ENCODE results near the gene TMEM119. TPM values are rescaled to one million over a fixed set of nuclear protein-coding genes. Genes with fewer than 3 reads are reported as not detected.
A peak's percentile ranks its signal among the peaks of the same experiment; 100 is the strongest.

The TMEM119 gene, protein sequence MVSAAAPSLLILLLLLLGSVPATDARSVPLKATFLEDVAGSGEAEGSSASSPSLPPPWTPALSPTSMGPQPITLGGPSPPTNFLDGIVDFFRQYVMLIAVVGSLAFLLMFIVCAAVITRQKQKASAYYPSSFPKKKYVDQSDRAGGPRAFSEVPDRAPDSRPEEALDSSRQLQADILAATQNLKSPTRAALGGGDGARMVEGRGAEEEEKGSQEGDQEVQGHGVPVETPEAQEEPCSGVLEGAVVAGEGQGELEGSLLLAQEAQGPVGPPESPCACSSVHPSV
- total RNA-seq, result 31.1 TPM

DNA sequence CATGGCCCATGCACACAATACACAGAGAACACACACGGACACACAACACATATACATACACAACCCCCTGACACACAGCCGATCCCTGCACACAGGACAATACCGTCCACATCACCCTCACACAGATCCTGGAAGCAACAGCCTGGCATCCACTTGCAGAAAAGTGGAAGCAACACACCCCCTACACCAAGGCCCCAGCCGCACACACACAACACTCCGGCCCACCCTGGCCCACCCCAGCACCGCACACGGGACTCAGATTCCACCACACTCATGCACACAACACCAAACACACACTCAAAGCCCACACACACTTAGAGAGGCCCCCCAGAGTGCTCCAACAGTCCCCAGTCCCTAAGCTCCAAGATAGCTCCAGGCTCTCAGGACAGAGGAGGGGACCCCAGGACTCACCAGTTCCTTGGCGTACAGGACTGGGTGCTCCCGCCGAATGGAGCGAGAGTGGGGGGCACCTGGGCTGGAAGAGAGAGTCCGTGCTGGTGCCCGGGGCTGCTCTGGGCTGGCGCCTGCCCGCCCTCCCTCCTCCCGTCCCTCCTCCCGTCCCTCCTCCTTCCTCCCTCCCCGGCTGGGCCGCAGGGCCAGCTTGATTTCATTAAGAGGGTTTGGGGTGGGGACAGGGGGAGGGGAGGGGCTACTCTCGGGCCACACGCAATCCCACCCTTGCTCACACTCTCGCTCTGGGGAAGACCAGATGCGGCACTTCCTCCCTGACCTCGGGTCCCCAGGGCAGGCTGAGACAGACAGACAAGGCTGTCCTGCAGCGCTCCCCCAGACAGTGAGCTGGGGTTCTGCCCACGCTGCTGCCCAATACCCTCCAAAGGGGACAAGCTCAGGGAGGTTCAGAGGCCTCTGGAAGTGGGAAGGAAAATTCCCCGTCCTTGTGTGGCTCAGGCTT lies at the start of gene TMEM119:
TSS of gene TMEM119 (minus strand) at position 526 of the 913 bp plus-strand sequence. CDS start 5,701 bp downstream, outside the sequence.
- ATAC-seq, result peak; percentile 83
- intact Hi-C loops (cut with DNase I), result no loop called here
- DNase-seq (ENCODE audit: low spot score), result peak; percentile 75

DNA sequence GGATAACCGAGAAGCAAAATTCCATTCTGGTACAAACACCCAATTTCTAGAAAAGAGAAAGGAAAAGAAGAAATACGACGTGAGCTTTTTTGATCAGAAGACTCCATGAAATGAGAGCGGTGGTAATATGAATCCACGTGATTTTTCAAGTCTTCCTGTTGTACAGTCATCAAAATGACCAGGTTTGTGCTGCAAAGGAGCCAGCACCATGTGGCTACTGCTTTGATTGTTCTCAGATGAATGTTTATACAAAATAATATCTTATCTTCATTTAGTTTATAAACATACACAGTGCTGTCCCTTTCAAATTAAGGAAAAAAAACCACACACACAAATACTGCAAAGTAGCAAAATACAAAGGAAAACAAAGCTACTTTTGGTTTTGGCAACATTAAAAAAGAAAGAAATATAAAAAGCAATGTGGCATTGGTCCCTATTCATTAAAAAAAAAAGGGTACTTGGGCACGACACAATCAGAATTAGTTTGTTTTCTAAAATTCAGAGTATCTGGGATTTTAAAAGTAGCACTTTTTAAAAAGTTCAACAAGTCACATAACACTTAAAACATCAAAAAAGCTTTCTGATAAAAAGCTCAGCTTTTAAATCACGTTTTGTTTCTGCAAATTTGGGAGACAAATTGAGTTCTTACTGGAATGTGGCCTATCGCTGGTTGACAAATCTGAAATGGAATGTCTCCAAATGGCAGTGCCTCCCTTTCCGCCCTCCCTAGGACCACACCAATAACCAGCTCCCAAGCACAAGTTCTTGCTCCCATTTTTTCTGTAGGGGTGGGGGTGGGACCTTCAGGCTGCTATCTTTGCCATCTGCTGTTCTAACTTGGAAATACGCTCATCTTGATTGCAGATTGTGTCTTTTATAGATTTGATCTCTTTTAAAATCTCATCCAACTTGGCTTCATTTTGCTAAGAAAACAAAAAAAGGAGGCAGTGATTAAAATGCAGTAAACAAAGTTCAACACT lies 49.0 kb upstream of the TMEM119 start:
- intact Hi-C loops (cut with DNase I), result no loop called here
- DNase-seq (ENCODE audit: low spot score), result no peak
- no peak for ATAC-seq

DNA sequence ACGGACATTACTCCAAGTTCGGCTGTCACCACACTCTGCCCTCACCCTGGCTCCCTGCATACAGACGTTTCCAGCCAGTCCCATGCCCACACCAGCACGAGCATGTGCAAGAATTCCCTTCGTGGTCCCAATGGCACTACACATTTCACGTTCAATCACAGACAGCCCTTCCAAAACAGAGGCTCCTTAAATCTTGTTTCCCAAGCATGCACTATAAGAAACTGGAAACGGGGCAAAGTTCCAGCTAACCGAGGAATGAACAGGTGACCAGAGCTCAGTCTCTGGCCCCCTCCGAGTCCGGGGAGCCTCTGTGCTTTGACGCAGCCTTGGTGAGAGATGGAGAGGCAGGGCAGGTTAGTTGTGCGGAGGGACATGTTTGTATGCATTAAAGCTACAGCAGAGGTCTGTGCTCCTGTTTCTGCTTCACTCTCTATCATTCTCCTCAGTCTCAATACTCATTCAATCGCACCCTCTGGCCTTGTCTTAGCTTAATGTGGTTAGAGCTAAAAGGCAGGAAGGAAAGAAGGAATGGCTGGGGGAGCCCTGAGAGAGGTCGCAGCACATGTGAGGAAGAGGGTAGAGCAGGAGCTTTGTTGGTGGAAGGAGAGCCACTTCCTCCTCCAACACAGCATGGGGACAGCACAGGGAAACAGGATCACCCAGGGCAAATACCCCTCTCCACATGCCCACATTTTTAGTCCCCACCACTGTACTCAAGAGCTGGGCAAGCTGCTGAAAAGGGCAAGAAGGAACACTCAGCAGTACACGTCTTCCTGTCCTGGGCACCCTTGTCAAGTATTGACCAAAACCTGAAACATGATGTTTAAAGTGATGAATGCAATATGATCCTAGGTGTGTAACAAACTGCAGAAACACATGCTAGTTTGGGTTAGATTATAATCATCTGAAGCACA lies 48.1 kb upstream of the TMEM119 start:
- no peak for DNase-seq (ENCODE audit: low spot score)
- ATAC-seq, result no peak
- intact Hi-C loops (cut with DNase I), result no loop called here

DNA sequence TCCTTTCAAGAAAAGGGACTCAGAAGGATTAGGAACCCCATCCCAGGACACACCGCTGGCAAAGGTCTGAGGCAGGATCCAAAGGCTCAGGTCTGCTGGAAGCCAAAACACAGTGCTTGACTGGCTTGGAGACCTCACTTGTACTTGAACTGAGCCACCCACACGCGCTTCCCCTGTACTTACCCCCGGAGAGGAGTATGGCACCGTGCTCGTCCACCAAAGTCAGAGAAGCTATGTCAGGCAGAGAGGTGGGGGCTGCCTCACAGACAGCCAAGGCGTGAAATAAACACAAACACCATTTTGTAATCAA lies 46.9 kb upstream of the TMEM119 start:
- ATAC-seq, result no peak
- intact Hi-C loops (cut with DNase I), result no loop called here
- no peak for DNase-seq (ENCODE audit: low spot score)

DNA sequence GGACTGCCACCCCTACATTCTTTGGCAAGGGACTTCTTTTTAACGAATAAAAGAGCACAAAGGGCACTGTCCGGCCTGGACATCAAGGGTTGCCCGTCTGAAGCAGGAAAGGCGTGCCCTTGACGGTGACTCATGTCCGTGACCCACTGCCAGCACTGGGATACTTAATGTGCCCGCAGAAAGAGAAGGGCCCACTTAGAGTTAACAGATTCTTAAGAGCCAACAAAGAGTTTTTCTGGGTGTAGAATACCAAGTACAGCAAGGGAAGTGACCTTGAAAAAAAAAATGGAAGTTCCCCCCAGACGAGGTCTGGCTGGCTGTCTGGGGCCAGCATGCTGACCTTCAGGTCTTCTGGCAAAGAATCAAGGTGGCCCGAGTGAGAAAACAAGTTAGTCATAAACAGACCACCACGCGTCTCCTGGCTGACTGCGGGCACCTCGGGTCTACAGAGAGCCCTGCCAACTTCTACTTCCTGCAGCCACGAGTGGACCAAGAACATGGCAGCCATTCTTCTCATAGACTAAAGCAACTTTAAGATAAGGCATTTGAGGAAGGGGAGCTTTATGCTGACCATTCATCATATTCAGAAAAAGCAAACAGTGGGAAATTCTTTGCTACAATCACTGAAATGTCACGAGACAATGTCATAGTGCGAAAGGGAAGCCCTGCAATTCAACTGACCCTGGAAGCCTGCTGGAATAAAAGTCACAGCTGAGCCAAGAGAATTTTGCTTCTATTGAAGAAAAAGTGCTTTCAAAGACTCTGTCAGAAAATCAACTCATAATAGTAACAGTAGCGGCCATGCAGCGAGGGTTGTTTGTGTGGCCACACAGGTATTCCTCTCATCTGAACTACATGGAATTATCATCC lies 46.3 kb upstream of the TMEM119 start:
- intact Hi-C loops (cut with DNase I), result no loop called here
- no peak for DNase-seq (ENCODE audit: low spot score)
- peak; percentile 15 for ATAC-seq

GRCh38 chr12:108642899-108643654 lies 45.2 kb upstream of the TMEM119 start:
- intact Hi-C loops (cut with DNase I), result no loop called here
- ATAC-seq (no peak), DNase-seq (ENCODE audit: low spot score) (no peak)

DNA sequence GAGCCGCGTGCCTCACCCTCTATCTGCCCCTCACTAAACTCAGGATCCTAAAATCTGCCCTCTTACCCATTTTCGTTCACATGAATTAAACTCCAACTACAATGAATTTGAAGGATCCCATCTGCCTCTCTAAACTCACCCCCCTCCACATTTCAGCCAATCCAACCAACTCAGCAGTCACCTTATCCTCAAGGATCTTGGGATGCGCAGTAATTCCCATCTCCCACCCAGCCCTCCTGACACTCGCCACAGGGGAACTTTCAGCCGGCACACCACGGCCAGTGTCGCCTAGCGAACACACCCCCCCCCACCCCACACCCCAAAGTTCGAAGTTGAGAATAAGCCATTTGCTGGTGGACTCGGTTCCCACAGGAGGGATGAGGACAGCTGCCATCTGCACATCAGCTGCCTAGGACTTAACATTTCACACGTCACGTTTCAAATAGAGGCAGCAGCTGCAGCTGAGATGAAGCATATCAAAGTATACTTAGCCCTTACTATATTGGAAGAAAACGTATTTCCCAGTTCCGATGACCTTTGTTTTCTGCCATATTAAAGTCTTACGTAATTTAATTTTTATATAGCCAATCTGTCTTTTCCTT lies 44.5 kb upstream of the TMEM119 start:
- no peak for ATAC-seq
- intact Hi-C loops (cut with DNase I), result no loop called here
- no peak for DNase-seq (ENCODE audit: low spot score)

DNA sequence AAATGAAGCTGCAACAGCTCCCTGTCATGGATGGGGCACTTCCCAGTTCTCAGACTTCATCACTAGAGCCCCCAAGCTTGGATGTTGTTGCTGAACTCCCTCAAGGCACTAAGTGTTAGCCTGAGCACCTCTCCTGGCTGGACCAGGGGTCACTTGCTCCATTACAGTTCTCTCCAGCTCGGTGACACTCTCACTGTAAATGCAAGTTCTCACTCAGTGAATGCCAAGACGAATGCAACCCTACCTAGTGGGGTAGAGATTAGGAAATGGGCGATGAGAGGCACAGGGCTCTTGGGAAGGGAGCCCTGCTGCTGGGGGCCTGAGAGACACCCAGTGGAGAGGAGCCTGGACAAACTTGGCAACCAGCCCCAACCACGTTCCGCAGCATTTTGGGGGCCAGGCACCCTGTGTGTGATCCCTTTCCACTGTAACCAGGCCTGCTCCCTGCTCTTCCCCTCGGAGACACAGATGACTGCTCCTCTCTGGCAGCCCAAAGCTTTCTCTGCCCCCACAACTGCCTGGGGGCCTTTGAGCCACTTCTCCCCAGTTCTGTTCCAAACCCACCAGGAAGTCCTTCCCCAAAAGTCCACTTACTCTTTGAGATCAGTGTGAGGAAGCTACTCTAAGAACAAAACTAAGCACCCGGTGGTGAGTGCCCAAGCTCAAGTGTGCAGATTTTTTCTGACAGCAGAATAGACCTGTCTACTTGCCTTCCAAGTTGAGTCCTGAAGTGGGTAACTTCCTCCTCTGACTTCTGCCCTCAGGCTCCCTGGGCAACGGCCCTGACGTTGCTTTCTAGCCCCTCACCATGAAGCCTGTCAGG lies 43.8 kb upstream of the TMEM119 start:
- intact Hi-C loops (cut with DNase I), result no loop called here
- ATAC-seq, result no peak
- DNase-seq (ENCODE audit: low spot score), result peak; percentile 52

DNA sequence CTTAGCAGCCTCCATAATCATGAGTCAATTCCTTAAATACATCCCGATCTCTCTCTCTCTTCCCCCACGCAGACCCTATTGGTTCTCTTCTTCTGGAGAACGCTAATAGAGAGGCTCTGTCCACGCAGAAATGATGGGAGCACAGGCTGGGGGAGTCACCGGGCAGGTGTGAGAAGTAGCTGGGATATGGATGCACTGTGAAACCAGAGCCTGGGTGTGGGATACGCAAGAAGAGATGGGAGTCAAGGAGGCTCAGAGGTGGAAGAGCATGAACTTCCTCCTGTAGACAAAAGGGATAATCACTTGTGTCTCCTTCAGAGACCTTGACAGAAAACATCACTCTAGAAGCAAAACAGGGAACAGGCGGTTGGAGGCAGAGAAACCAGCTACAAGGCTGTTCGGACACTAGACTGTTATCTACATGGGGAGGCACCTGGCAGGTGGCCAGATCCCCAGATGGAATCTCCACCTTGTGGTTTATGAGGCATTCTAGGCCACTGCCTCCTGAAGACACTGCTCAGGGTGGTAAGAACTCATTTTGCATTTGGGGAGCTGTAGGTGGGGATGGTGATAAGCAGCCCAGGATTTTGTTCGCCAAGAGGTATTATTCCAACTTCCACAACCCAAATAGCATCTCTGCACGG lies 43.0 kb upstream of the TMEM119 start:
- intact Hi-C loops (cut with DNase I), result no loop called here
- no peak for ATAC-seq

GRCh38 chr12:108638997-108639822 lies 41.3 kb upstream of the TMEM119 start:
- DNase-seq (ENCODE audit: low spot score), result peak; percentile 37
- intact Hi-C loops (cut with DNase I), result no loop called here
- no peak for ATAC-seq

More for the DNA sequence above, 43.0 kb upstream of the TMEM119 start:
- DNase-seq (ENCODE audit: low spot score), result peak; percentile 68

- ATAC-seq (peak; percentile 57), DNase-seq (ENCODE audit: low spot score) (peak; percentile 82)
- intact Hi-C loops (cut with DNase I), result no loop called here
Observed at GRCh38 chr12:108638141-108638827, 40.4 kb upstream of the TMEM119 start.

- intact Hi-C loops (cut with DNase I), result no loop called here
- ATAC-seq (no peak), DNase-seq (ENCODE audit: low spot score) (peak; percentile 38)
Observed at GRCh38 chr12:108637222-108637971, 39.5 kb upstream of the TMEM119 start.

Data from sciatic nerve (tissue), 2 donors.